ENCODE measurements around the gene KLF1. TPM values are rescaled to one million over a fixed set of nuclear protein-coding genes. Genes with fewer than 3 reads are reported as not detected.

KLF1 gene
- polyA plus RNA-seq (2012; ENCODE audit: insufficient read depth, insufficient read length, low read depth): 0.54 TPM

DNA sequence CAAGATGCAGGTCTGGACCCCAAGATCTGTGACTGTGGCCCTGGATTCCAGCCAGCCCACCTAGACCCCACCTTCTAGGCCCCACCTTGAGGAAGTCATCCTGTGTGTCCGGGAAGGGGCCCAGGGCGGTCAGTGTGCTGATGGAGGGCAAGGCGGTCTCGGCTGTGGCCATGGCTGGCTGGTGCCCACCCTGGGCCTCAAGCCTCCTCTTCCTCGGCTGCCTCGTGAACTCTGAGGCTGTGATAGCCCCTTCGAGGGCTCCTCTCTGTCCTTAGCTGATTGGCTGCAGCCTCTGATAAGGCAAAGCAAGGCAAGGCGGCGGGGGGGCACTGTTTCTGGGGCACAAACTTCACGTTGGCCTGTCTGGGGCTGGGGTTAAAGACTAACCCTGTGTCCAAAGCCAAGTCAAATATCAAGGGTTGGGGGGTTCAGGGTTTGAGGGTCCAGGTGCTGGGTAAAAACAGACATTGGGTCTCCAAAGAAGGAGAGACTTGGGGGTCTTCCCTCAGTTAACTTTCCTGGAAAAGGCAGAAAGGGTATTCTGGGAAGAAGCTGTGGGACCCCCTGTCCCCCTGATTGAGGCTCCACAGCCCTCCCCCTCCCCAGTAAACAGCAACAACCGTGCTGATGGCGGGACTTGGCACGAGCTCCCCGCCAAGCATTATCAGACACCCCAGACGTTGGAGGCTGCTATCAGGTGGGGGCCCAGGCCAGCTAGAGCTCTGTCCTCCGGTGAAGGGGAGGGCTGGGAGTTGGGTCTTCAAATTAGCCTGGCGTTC is at the start of gene KLF1:
TSS of gene KLF1 (minus strand) at position 233 of the 779 bp plus-strand sequence. CDS start at position 172, 61 bp downstream.
- Histone ChIP-seq H3K4me1 (no peaks in the 10 kb centered on the region; the same call in 1 of the 2 replicates), H3K36me3 (no peaks in the 10 kb centered on the region), H3K27me3 (peaks cover 13% of the 10 kb centered on the region), H3K9me3 (peaks cover 11% of the 10 kb centered on the region), H3K4me3 (ENCODE audit: low read depth, low read length) (peak within 1 kb of the TSS; percentile 36)
- TF ChIP-seq, protein P1, sequence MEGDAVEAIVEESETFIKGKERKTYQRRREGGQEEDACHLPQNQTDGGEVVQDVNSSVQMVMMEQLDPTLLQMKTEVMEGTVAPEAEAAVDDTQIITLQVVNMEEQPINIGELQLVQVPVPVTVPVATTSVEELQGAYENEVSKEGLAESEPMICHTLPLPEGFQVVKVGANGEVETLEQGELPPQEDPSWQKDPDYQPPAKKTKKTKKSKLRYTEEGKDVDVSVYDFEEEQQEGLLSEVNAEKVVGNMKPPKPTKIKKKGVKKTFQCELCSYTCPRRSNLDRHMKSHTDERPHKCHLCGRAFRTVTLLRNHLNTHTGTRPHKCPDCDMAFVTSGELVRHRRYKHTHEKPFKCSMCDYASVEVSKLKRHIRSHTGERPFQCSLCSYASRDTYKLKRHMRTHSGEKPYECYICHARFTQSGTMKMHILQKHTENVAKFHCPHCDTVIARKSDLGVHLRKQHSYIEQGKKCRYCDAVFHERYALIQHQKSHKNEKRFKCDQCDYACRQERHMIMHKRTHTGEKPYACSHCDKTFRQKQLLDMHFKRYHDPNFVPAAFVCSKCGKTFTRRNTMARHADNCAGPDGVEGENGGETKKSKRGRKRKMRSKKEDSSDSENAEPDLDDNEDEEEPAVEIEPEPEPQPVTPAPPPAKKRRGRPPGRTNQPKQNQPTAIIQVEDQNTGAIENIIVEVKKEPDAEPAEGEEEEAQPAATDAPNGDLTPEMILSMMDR (IDR thresholded peaks at IDR 0.05; ENCODE audit: low read depth, low read length): no peak
- no peak for DNase-seq

DNA sequence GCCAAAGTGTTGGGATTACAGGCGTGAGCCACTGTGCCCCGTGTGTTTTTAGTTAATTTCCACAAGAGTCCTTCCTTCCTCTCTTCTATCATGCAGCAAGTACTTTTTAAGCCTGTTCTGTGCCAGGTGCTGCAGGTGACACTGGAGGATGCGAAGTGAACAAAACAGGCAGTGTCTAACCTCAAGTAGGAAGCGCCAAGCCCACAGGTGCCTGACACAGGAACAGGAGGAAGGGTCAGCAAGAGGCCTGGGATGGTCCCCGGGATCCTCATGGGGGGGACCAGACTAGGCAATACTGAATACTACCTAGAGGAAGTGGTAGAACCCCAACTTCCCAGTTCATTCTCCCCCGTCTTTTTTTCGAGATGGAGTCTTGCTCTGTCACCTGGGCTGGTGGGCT is 49.6 kb upstream of the KLF1 start:
- no peak for DNase-seq
- H3K27me3 ChIP-seq: no peaks in the 10 kb centered on the region
- peaks cover 6% of the 10 kb centered on the region for H3K4me1 ChIP-seq
- no peak overlapping the region for H3K4me3 ChIP-seq (ENCODE audit: low read depth, low read length)
- H3K9me3 ChIP-seq: no peaks in the 10 kb centered on the region
- H3K36me3 ChIP-seq: peaks cover 32% of the 10 kb centered on the region
- TF ChIP-seq, protein P1 (IDR thresholded peaks at IDR 0.05; ENCODE audit: low read depth, low read length): no peak

DNA sequence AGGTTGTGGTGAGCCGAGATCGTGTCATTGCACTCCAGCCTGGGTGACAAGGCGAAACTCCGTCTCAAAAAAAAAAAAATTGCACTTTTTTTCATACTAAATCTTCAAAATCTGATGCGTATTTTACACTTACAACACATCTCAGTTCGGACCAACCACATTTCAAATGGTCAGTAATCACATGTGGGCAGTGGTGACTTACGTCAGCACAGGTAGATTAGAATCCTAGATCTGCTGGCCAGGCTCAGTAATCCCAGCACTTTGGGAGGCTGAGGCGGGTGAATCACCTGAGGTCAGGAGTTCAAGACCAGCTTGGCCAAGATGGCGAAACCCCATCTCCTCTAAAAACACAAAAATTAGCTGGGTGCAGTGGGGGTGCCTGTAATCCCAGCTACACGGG is 48.1 kb upstream of the KLF1 start:
- TF ChIP-seq, protein P1 (IDR thresholded peaks at IDR 0.05; ENCODE audit: low read depth, low read length): no peak
- Histone ChIP-seq H3K4me1 (peaks cover 6% of the 10 kb centered on the region), H3K4me3 (ENCODE audit: low read depth, low read length) (no peak overlapping the region), H3K36me3 (peaks cover 27% of the 10 kb centered on the region), H3K27me3 (no peaks in the 10 kb centered on the region), H3K9me3 (no peaks in the 10 kb centered on the region)
- DNase-seq: no peak

DNA sequence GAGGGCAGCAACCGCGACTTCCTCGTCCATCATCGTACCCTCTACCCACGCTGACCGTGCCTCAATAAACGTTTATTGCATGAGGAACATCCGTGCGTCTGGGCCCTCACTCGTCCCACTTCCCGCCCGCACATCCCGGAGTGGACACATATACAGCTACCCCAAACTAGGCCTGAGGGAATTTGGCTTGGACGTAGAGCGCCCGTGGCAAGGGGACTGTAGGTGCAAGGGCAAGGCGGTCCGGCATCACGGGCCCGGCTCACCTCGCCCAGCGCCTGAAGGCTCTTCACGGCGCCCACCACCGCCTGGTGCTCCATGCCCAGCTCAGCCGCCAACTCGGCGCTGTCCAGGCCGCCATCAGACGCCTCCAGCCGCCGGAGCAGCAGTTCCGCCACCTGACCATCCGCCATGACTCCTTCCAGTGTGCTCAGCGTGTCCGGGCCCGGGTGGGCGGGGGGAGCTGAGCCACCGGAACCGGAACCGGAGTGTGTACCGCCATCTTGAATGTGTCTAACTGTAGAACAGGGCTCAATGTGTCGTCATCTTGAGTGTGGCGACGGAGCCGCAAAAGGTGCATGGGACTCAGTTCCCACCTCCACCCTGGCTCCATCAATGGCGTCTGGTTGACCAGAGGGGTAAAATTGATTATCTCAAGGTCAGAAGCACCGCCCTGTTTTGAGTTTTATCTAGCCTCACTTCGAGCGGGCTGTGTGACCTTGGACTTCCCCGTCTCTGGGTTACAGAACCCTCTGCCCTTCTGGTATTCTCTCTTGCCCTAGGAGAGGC is 46.5 kb upstream of the KLF1 start, which contains the start of gene FARSA:
TSS of gene FARSA (minus strand) at position 425 of the 786 bp plus-strand sequence. CDS start at position 410, 15 bp downstream.
- TF ChIP-seq, protein P1 (IDR thresholded peaks at IDR 0.05; ENCODE audit: low read depth, low read length): no peak
- no peaks in the 10 kb centered on the region for H3K27me3 ChIP-seq
- H3K9me3 ChIP-seq: no peaks in the 10 kb centered on the region
- peak within 1 kb of the TSS; percentile 100 for H3K4me3 ChIP-seq (ENCODE audit: low read depth, low read length)
- DNase-seq: peak; percentile 95
- peaks cover 26% of the 10 kb centered on the region for H3K36me3 ChIP-seq
- peaks cover 4% of the 10 kb centered on the region; the same call in 1 of the 2 replicates for H3K4me1 ChIP-seq

DNA sequence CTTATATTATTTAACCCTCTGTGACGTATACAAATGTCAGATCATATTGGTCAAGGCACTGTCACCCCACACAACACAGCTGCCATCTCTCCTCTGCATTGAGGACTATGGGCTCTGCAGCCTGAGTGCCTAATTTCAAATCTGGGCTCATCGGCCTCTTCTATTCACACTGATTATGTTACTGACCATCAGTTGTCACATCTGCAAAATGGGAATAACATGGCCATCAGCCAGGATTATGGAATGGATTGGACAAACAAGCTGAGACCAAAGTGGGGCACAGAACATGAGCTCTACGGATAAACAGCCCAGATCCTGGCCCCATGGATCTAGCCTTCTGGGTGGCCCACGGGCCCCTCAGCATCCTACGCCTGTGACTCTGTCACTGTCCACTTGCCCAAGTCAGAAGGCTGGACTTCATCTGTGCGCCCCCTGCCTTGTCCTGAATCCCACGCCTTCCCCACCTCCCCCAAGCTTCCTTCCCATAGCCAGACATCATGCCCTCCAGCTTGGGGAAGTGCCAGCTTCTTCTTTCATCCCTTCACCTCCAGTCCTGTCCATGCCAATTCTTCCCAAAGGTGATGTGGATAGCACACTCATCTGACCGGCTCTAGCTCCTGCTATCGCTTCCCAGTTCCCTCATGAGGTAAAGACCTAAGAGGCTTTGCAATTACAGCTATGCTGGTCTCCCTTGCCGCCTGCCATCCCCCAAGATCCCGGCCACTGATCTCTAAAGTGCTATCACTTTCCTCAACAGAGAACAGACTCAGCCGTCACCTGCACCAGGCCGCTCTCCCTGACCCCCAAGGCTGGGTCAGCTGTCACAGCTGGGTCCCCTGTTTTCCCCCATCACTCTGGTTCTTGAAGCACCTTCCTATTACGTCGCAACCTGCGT is 45.6 kb upstream of the KLF1 start:
- Histone ChIP-seq H3K27me3 (no peaks in the 10 kb centered on the region), H3K4me3 (ENCODE audit: low read depth, low read length) (peak overlapping the region; percentile 100), H3K36me3 (peaks cover 34% of the 10 kb centered on the region), H3K9me3 (no peaks in the 10 kb centered on the region), H3K4me1 (peaks cover 3% of the 10 kb centered on the region; the same call in 1 of the 2 replicates)
- DNase-seq: no peak
- TF ChIP-seq, protein P1 (IDR thresholded peaks at IDR 0.05; ENCODE audit: low read depth, low read length): no peak
